HEK293 (cell line): Measurements from ENCODE around the gene MAGI1.

Experiments
- CTCF ChIA-PET: fragments of 350-600 bp; formaldehyde crosslinking; extraction: SDS; loops from one replicate; lab custom pipeline; 2021; ENCODE audit warnings: antibody characterized with exemption; lab: Yijun Ruan, JAX
- POLR2A ChIA-PET: fragments of 300-600 bp; formaldehyde crosslinking; extraction: SDS; loops from one replicate; lab custom pipeline; 2020; ENCODE audit warnings: antibody characterized with exemption, inconsistent platforms; lab: Yijun Ruan, JAX
- H3K27ac ChIP-seq: fragments of 200-500 bp; sonication (Bioruptor generic); 2 replicates; pipeline ENCODE4 v1.5.1; 2014; ENCODE audit warnings: low read depth, low read length, control low read depth, inconsistent platforms; ENCODE audit errors: extremely low read depth
- H3K36me3 ChIP-seq, 2 experiments: fragments of 200-500 bp in 1 of 2; sonication (Bioruptor generic) in 1 of 2; 1 replicate in 1 of 2; 2 replicates in 1 of 2; pipeline ENCODE4 v1.5.1; 2014 to 2017; ENCODE audit warnings: inconsistent platforms in 2 of 2, low read length in 2 of 2; ENCODE audit not compliant: control insufficient read depth in 2 of 2, insufficient read depth in 1 of 2
- H3K4me1 ChIP-seq: fragments of 200-500 bp; sonication (Bioruptor generic); 2 replicates; pipeline ENCODE4 v1.5.1; 2014; ENCODE audit warnings: mild to moderate bottlenecking, low read length, inconsistent platforms; ENCODE audit not compliant: control insufficient read depth, insufficient read depth
- H3K4me3 ChIP-seq: 2 replicates; pipeline ENCODE4 v1.5.1; 2011; ENCODE audit warnings: low read depth, mild to moderate bottlenecking, control low read depth, low read length, moderate library complexity
- H3K9me3 ChIP-seq: fragments of 200-500 bp; sonication (Bioruptor generic); 2 replicates; pipeline ENCODE4 v1.5.1; 2014; ENCODE audit warnings: low read depth, low read length, inconsistent platforms; ENCODE audit not compliant: control insufficient read depth, insufficient read depth
- ATF2 ChIP-seq: fragments of 450-650 bp; formaldehyde crosslinking; IDR thresholded peaks from 2 replicates; pipeline ENCODE4 v1.5.1; 2016; ENCODE audit warnings: missing biosample characterization, missing genetic modification characterization, low read depth
- BCL6B ChIP-seq: fragments of 450-650 bp; formaldehyde crosslinking; IDR thresholded peaks from 2 replicates; pipeline ENCODE4 v1.5.1; 2017; ENCODE audit warnings: missing biosample characterization, missing genetic modification characterization
- CTCF ChIP-seq: fragments of 450-650 bp; formaldehyde crosslinking; IDR thresholded peaks from 2 replicates; pipeline ENCODE4 v1.5.1; 2016; ENCODE audit warnings: missing biosample characterization, missing genetic modification characterization
- GFI1B ChIP-seq: fragments of 450-650 bp; formaldehyde crosslinking; IDR thresholded peaks from 2 replicates; pipeline ENCODE4 v1.5.1; 2016; ENCODE audit warnings: missing biosample characterization, missing genetic modification characterization
- HOXD13 ChIP-seq: sonication (generic); formaldehyde crosslinking; IDR thresholded peaks from 2 replicates; pipeline ENCODE4 v1.8.0; 2022; ENCODE audit warnings: missing genetic modification reagents, borderline replicate concordance
- KLF17 ChIP-seq: fragments of 450-650 bp; formaldehyde crosslinking; IDR thresholded peaks from 2 replicates; pipeline ENCODE4 v1.5.1; 2016; ENCODE audit warnings: missing biosample characterization, missing genetic modification characterization
- KLF8 ChIP-seq: fragments of 450-650 bp; formaldehyde crosslinking; IDR thresholded peaks from 2 replicates; pipeline ENCODE4 v1.5.1; 2016; ENCODE audit warnings: missing biosample characterization, missing genetic modification characterization
- PRDM10 ChIP-seq: fragments of 450-650 bp; formaldehyde crosslinking; IDR thresholded peaks from 2 replicates; pipeline ENCODE4 v1.5.1; 2016; ENCODE audit warnings: missing biosample characterization, missing genetic modification characterization
- ZBTB20 ChIP-seq: fragments of 450-650 bp; formaldehyde crosslinking; IDR thresholded peaks from 2 replicates; pipeline ENCODE4 v1.5.1; 2016; ENCODE audit warnings: missing biosample characterization, missing genetic modification characterization
- ZBTB21 ChIP-seq: fragments of 450-650 bp; formaldehyde crosslinking; IDR thresholded peaks from 2 replicates; pipeline ENCODE4 v1.5.1; 2017; ENCODE audit warnings: missing biosample characterization, missing genetic modification characterization
- ZNF114 ChIP-seq: fragments of 450-650 bp; formaldehyde crosslinking; IDR thresholded peaks from 2 replicates; pipeline ENCODE4 v1.5.0; 2017; ENCODE audit warnings: missing biosample characterization, missing genetic modification characterization
- ZNF146 ChIP-seq: fragments of 450-650 bp; formaldehyde crosslinking; IDR thresholded peaks from 2 replicates; pipeline ENCODE4 v1.5.1; 2016; ENCODE audit warnings: missing biosample characterization, missing genetic modification characterization
- ZNF18 ChIP-seq: fragments of 450-650 bp; formaldehyde crosslinking; IDR thresholded peaks from 2 replicates; pipeline ENCODE4 v1.5.1; 2016; ENCODE audit warnings: missing biosample characterization, missing genetic modification characterization
- ZNF221 ChIP-seq: fragments of 450-650 bp; formaldehyde crosslinking; IDR thresholded peaks from 2 replicates; pipeline ENCODE4 v1.5.1; 2017; ENCODE audit warnings: missing biosample characterization, missing genetic modification characterization, borderline replicate concordance
- ZNF248 ChIP-seq: fragments of 450-650 bp; formaldehyde crosslinking; IDR thresholded peaks from 2 replicates; pipeline ENCODE4 v1.5.1; 2017; ENCODE audit warnings: missing biosample characterization, missing genetic modification characterization
- ZNF274 ChIP-seq, 2 experiments: fragments of 200-500 bp in 1 of 2; fragments of 450-650 bp in 1 of 2; sonication (Bioruptor generic) in 1 of 2; formaldehyde crosslinking in 1 of 2; IDR thresholded peaks; 2 replicates each; pipeline versions ENCODE4 v1.5.1 to v1.6.1; 2014 to 2016; ENCODE audit warnings: borderline replicate concordance in 1 of 2, inconsistent platforms in 1 of 2, low read length in 1 of 2, missing biosample characterization in 1 of 2, missing genetic modification characterization in 1 of 2
- ZNF404 ChIP-seq: fragments of 450-650 bp; formaldehyde crosslinking; IDR thresholded peaks from 2 replicates; pipeline ENCODE4 v1.5.1; 2017; ENCODE audit warnings: missing biosample characterization, missing genetic modification characterization
- ZNF473 ChIP-seq: fragments of 450-650 bp; formaldehyde crosslinking; IDR thresholded peaks from 2 replicates; pipeline ENCODE4 v1.5.1; 2017; ENCODE audit warnings: missing biosample characterization, missing genetic modification characterization
- ZNF48 ChIP-seq: fragments of 450-650 bp; formaldehyde crosslinking; IDR thresholded peaks from 2 replicates; pipeline ENCODE4 v1.5.1; 2016; ENCODE audit warnings: missing biosample characterization, missing genetic modification characterization
- ZNF501 ChIP-seq: fragments of 450-650 bp; formaldehyde crosslinking; IDR thresholded peaks from 2 replicates; pipeline ENCODE4 v1.5.1; 2016; ENCODE audit warnings: missing biosample characterization, missing genetic modification characterization
- ZNF549 ChIP-seq: fragments of 450-650 bp; IDR thresholded peaks from 2 replicates; pipeline ENCODE4 v1.5.1; 2018; ENCODE audit warnings: missing biosample characterization, missing genetic modification characterization, mild to moderate bottlenecking, inconsistent platforms, moderate library complexity
- ZNF571 ChIP-seq: fragments of 450-650 bp; formaldehyde crosslinking; IDR thresholded peaks from 2 replicates; pipeline ENCODE4 v1.5.0; 2017; ENCODE audit warnings: missing biosample characterization, missing genetic modification characterization
- ZNF623 ChIP-seq: fragments of 450-650 bp; formaldehyde crosslinking; IDR thresholded peaks from 2 replicates; pipeline ENCODE4 v1.5.1; 2016; ENCODE audit warnings: missing biosample characterization, missing genetic modification characterization
- ZNF76 ChIP-seq: fragments of 450-650 bp; formaldehyde crosslinking; IDR thresholded peaks from 2 replicates; pipeline ENCODE4; 2016; ENCODE audit warnings: low read depth, missing biosample characterization, missing genetic modification characterization, borderline replicate concordance
- ZNF791 ChIP-seq: fragments of 450-650 bp; formaldehyde crosslinking; IDR thresholded peaks from 2 replicates; pipeline ENCODE4 v1.5.1; 2016; ENCODE audit warnings: missing biosample characterization, missing genetic modification characterization
- ZNF792 ChIP-seq: fragments of 450-650 bp; formaldehyde crosslinking; IDR thresholded peaks from 2 replicates; pipeline ENCODE4 v1.5.1; 2016; ENCODE audit warnings: missing biosample characterization, missing genetic modification characterization

MAGI1 gene

GRCh38 chr3:66038726-66039589 lies at the start of gene MAGI1:
Gene MAGI1, minus strand, starts transcription at chr3:66038918. Its CDS starts 610 bp downstream, at chr3:66038308.
- H3K4me1 ChIP-seq: no peaks in the 10 kb centered on the region
- POLR2A ChIA-PET: interaction anchor here (1.0 kb wide), 1 partner anchor 9 kb away, joined by 3 read pairs; no protein-coding TSS in a partner anchor
- TF ChIP-seq ZNF473 (tag by site-specific recombination) (no peak), ZBTB20 (tag by site-specific recombination) (peak; percentile 71), GFI1B (tag by site-specific recombination) (no peak), ZNF18 (peak; percentile 91), KLF8 (tag by site-specific recombination) (peak; percentile 59; the same call in 1 of the 2 replicates), PRDM10 (peak; percentile 83), ZNF146 (tag by site-specific recombination) (no peak), ZNF501 (tag by site-specific recombination) (peak; percentile 68; the same call in 1 of the 2 replicates), ZNF549 (tag by site-specific recombination) (no peak), ZNF248 (tag by site-specific recombination) (no peak), ZBTB21 (tag by site-specific recombination) (no peak), HOXD13 (CRISPR knock-in tag) (no peak), ZNF792 (tag by site-specific recombination) (peak; percentile 92), ZNF76 (tag by site-specific recombination) (no peak; the same call in 1 of the 2 replicates), ZNF404 (tag by site-specific recombination) (no peak), ZNF791 (tag by site-specific recombination) (no peak), ZNF48 (tag by site-specific recombination) (no peak), ZNF221 (tag by site-specific recombination) (no peak), ATF2 (no peak), ZNF571 (tag by site-specific recombination) (no peak), KLF17 (tag by site-specific recombination) (peak; percentile 43; the same call in 1 of the 2 replicates), CTCF (tag by site-specific recombination) (no peak), ZNF623 (tag by site-specific recombination) (no peak), BCL6B (tag by site-specific recombination) (no peak), ZNF114 (no peak), ZNF274 (IDR thresholded peaks at IDR 0.05; ENCODE audit: low read length) (no peak), ZNF274 (tag by site-specific recombination; IDR thresholded peaks at IDR 0.05; ENCODE audit: borderline replicate concordance) (no peak)

More at GRCh38 chr3:66038726-66039589, at the start of gene MAGI1:
- CTCF ChIA-PET: no interaction called here
- no peaks in the 10 kb centered on the region for H3K36me3 ChIP-seq
- peak within 1 kb of the TSS; percentile 60 for H3K4me3 ChIP-seq
- no peaks in the 10 kb centered on the region for H3K9me3 ChIP-seq
- peak within 1 kb of the TSS; percentile 82 for H3K27ac ChIP-seq
